HL-60 (cell line): ENCODE results near the gene RFTN1.

Experiments used
- CTCF ChIP-seq: IDR thresholded peaks from one replicate; pipeline ENCODE4 v1.5.1; 2011; ENCODE audit warnings: low read length, control low read depth, inconsistent platforms; ENCODE audit not compliant: insufficient read depth
- SPI1 ChIP-seq: IDR thresholded peaks from 2 replicates; pipeline ENCODE4 v1.6.1; 2012; ENCODE audit warnings: low read depth, mild to moderate bottlenecking, borderline replicate concordance

- TF ChIP-seq CTCF (no peak), SPI1 (no peak)
Measured at GRCh38 chr3:16543242-16543864, 29.9 kb upstream of the RFTN1 start.
